NCI-H2107 treated with DMSO at 0.1 percent for 48 hours (cell line): ENCODE results near the gene ALG8.
"Not testable (repeated sequence)": the region's sequence is repeated elsewhere in the genome, so short reads cannot be mapped to it uniquely, and the experiment has no call there.

ENCODE experiments used
- DNase-seq: peaks from one replicate; lab custom pipeline; 2025; ENCODE audit not compliant: unreplicated experiment; lab: John Stamatoyannopoulos, UW

ALG8 gene

GRCh38 chr11:78100676-78101472 is 38.6 kb downstream of the ALG8 start:
- peak; percentile 61 for DNase-seq

- DNase-seq, result peak; percentile 84
These were observed 39.2 kb downstream of the ALG8 start for GRCh38 chr11:78100261-78100660.

DNA sequence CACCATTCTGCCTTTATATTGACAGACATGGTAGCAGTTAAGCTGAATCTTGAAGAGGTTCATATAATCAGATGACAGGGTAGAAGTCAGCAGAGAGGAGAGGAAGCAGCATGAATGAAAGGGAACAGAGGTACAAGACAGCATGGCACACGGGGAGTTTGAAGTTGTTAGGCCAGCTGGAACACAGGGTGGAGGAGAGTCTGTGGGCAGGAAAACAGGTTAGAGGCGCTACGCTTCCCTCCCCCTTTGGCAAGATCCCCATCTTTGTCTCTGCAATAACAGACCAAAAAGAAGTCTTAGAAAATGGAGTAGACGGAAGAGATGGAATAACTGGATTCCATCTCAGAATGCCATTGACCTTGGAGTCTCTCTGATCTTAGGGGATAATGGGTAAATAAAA is 39.8 kb downstream of the ALG8 start:
- DNase-seq, result peak; percentile 35

DNA sequence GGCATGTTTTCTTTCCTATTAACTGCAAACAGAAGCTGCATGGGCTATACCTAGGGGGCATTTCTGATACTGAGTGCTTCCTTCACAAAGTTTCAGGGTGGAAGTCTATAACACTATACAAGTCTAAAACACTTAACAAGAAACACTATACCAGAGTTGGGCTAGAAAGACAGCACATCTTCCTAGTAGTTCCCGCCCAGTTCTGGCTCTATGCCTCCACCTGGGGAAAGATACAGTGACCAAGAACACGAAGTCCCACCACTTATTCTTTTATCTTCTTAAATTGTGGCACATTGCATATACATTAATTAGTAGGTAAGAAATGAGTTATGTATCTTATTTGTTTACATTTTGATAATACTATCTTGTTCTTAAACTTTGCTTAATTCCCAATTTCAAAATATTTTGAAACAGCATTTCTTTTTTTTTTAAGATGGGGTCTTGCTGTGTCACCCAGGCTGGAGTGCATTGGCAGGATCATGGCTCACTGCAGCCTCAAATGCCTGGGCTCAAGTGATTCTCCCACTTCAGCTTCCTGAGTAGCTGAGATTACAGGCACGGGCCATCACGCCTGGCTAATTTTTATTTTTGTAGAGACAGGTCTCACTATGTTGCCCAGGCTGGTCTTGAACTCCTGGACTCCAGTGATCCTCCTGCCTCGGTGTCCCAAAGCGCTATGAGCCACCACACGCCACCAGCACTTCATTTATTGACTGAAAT is 41.6 kb downstream of the ALG8 start:
- no peak for DNase-seq

- DNase-seq, result no peak
These were observed 45.2 kb downstream of the ALG8 start for GRCh38 chr11:78094250-78094649.

DNA sequence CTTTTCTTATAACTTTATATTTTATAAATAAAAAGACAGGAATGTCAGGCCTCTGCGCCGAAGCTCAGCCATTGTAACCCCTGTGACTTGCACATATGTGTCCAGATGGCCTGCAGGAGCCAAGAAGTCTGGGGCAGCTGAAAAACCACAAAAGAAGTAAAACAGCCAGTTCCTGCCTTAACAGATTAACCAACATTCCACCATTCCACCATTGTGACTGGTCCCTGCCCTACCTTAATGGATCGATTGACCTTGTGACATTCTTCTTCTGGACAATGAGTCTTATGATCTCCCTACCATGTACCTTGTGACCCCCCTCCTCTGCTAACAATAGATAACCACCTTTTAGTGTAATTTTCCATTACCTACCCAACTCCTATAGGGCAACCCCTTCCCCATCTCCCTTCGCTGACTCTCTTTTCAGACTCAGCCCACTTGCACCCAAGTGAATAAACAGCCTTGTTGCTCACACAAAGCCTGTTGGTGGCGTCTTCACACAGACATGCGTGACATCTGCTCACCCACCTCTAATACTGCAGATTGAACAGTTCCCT is 52.8 kb downstream of the ALG8 start:
- not testable (repeated sequence) for DNase-seq

GRCh38 chr11:78085972-78086371 is 53.5 kb downstream of the ALG8 start:
- DNase-seq, result no peak

GRCh38 chr11:78084506-78084905 is 54.9 kb downstream of the ALG8 start:
- not testable (repeated sequence) for DNase-seq

- no peak for DNase-seq
These were observed 56.4 kb downstream of the ALG8 start for GRCh38 chr11:78083021-78083420.

- DNase-seq, result no peak
These were observed 57.3 kb downstream of the ALG8 start for GRCh38 chr11:78082146-78082545.

DNA sequence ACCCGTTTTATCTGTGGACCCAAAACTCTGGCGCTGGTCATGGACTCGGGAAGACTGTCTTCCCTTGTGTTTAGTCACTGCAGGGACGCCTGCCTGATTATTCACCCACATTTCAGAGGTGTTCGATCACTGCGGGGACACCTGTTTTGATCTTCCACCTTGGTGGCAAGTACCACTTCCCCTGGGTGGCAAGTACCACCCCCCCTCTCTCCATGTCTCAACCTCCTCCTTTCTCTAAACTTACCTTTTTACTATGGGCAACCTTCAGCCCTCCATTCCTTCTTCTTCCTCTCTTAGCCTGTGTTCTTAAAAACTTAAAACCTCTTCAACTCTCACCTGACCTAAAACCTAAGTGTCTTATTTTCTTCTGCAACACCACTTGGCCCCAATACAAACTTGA is 57.8 kb downstream of the ALG8 start:
- DNase-seq, result no peak

- DNase-seq, result no peak
These were observed 58.5 kb downstream of the ALG8 start for GRCh38 chr11:78080818-78081495.

GRCh38 chr11:78080084-78080817 is 59.2 kb downstream of the ALG8 start:
- DNase-seq, result no peak

DNA sequence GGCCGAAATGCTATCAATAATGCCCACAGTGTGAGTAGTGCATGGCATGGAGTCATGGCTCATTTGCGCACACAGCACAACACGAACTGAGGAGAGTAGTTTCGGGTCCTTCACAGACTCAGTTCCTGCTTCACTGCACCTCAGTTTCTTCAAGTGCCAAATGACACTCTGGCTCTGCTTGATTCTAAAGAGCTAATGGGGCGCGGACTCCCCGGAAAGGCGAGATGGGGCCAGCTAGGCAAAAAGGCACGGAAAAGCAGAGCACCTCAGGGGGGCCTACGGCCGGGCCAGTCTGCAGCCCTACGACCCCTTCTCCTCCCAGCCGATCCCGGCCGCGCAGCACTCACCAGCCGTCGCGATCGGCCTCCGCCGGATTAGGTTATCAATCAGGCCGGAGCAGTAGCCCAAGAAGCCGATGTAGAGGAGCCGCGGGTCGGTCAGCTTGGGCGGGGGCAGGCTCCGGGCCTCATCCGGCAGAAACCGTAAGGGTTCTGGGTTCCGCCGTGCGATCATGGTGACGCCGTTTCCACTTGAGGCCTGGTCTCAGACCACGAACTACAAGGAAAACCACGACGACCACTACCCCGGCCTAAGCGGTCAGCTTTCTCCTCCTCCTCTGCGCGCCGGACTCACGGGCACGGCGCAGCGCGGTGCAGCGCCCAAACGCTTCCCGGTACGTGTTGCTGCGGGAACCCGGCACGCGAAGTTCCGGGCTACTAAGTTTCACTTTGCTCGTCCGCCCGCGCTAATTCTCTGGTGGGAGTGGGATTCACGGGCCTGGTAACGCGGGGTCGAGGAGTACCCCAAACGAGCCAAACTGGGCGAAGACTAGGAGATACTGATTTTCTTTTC is 60.0 kb downstream of the ALG8 start, which contains the start of gene NDUFC2:
Gene NDUFC2, minus strand, starts transcription at position 631 of the 852 bp plus-strand sequence. Its CDS starts 118 bp downstream, at position 513.
- peak; percentile 32 for DNase-seq

- DNase-seq, result no peak
These were observed 60.9 kb downstream of the ALG8 start for GRCh38 chr11:78078218-78079167.

- not testable (repeated sequence) for DNase-seq
These were observed 61.8 kb downstream of the ALG8 start for GRCh38 chr11:78077592-78077991.

DNA sequence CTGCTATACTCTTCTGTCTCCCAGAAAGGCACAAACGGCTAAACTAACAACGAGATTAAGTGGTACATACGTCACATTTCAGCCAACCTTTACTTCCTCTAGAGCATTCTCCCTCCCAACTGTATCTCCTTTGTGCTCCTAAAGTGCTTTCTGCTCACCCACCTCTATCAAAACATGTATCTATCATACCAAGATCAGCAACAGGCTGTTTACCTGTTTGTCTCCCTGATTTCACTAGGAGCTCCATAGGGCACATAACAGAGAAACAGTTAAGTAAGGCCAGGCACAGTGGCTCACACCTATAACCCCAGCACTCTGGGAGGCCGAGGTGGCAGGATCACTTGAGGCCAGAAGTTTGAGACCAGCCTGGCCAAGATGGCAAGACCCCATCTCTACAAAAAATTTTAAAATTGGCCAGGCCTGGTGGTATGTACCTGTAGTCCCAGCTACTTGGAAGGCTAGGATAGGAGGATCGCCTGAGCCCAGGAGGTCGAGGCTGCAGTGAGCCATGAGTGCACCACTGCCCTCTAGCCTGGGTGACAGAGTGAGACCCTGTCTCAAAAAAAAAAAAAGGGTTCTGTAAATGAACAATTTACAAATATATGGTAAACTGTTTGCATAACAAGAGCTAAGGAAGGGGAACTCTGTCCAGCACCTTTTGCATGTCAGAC is 62.6 kb downstream of the ALG8 start:
- DNase-seq, result no peak

GRCh38 chr11:78074756-78075155 is 64.7 kb downstream of the ALG8 start:
- no peak for DNase-seq
